HepG2 (cell line): ENCODE data around the gene TBC1D1. TPM values are rescaled to one million over a fixed set of nuclear protein-coding genes. Genes with fewer than 3 reads are reported as not detected.

Experiments
- ATAC-seq: fragments of 200-7000 bp; cut with Tn5 transposase; 3 replicates; pipeline ENCODE4 v1.9.1; 2020; ENCODE audit warnings: mild to moderate bottlenecking, moderate library complexity
- BruUV-seq: library from RNA; stranded (reverse); fragments of 400-500 nt; replicated peaks from 2 replicates; lab custom pipeline; 2021; lab: Mats Ljungman, UMichigan
- CTCF ChIA-PET: fragments of 300-600 bp; formaldehyde crosslinking; extraction: SDS; loops from one replicate; lab custom pipeline; 2021; ENCODE audit warnings: low total read pairs, inconsistent platforms, low intra/inter-chr PET ratio; lab: Yijun Ruan, JAX
- POLR2A ChIA-PET: fragments of 350-600 bp; sonication (Branson Sonifier 250); formaldehyde crosslinking; loops from one replicate; lab custom pipeline; 2020; ENCODE audit warnings: antibody characterized with exemption, inconsistent platforms; lab: Yijun Ruan, JAX
- DNase-seq: peaks from one replicate; pipeline ENCODE4 v3.0.0-alpha.2; 2015; ENCODE audit warnings: low spot score
- FAIRE-seq: peaks from 3 replicates; lab custom pipeline; 2011; peaks lifted over from hg19 to GRCh38; lab: Jason Lieb, UNC
- H2AFZ ChIP-seq: one replicate; pipeline ENCODE4 v1.6.1; 2011; ENCODE audit warnings: low read length, inconsistent platforms
- H3K27ac ChIP-seq: fragments of 300-600 bp; 3 replicates; pipeline ENCODE4 v1.8.0; 2011; ENCODE audit warnings: mixed run types, mild to moderate bottlenecking, mixed read lengths, low read length, inconsistent platforms; ENCODE audit not compliant: insufficient read depth; ENCODE audit errors: extremely low read length
- H3K27me3 ChIP-seq, 2 experiments: fragments of 200-600 bp in 1 of 2; 2 replicates in 1 of 2; 3 replicates in 1 of 2; pipeline versions ENCODE4 v1.6.0 to v1.8.0; 2011; ENCODE audit warnings: low read length in 2 of 2, mild to moderate bottlenecking in 2 of 2, moderate library complexity in 2 of 2, inconsistent platforms in 1 of 2; ENCODE audit not compliant: insufficient read depth in 2 of 2, control insufficient read depth in 1 of 2
- H3K36me3 ChIP-seq, 2 experiments: fragments of 200-600 bp in 1 of 2; replicated peaks in 1 of 2; 2 replicates in 1 of 2; 3 replicates in 1 of 2; pipeline versions ENCODE4 v1.5.1 to v1.8.0; 2011; ENCODE audit warnings: low read length in 2 of 2, inconsistent platforms in 1 of 2; ENCODE audit not compliant: insufficient read depth in 2 of 2, control insufficient read depth in 1 of 2
- H3K4me1 ChIP-seq: 2 replicates; pipeline ENCODE4 v1.5.1; 2012; ENCODE audit warnings: low read length, inconsistent platforms; ENCODE audit not compliant: insufficient read depth
- H3K4me2 ChIP-seq: 2 replicates; pipeline ENCODE4 v1.6.0; 2011; ENCODE audit warnings: low read depth, low read length, inconsistent platforms
- H3K4me3 ChIP-seq, 3 experiments: fragments of 200-600 bp in 1 of 3; sonication (generic), shearing (Covaris generic) in 1 of 3; replicated peaks in 1 of 3; 2 replicates each; pipeline ENCODE4 v1.5.1; 2011 to 2016; ENCODE audit warnings: low read length in 3 of 3, inconsistent platforms in 2 of 3, low read depth in 2 of 3, mild to moderate bottlenecking in 2 of 3, control low read depth in 1 of 3, mixed read lengths in 1 of 3; ENCODE audit not compliant: insufficient read depth in 1 of 3
- H3K79me2 ChIP-seq: one replicate; pipeline ENCODE4 v1.6.1; 2011; ENCODE audit warnings: low read length, inconsistent platforms; ENCODE audit not compliant: insufficient read depth
- H3K9ac ChIP-seq: 2 replicates; pipeline ENCODE4 v1.6.0; 2011; ENCODE audit warnings: mild to moderate bottlenecking, low read depth, low read length, inconsistent platforms; ENCODE audit not compliant: insufficient read depth
- H3K9me3 ChIP-seq: 2 replicates; pipeline ENCODE4 v1.5.1; 2012; ENCODE audit warnings: mild to moderate bottlenecking, low read length
- H4K20me1 ChIP-seq: 2 replicates; pipeline ENCODE4 v1.6.0; 2011; ENCODE audit warnings: inconsistent platforms, mild to moderate bottlenecking, low read length, moderate library complexity; ENCODE audit not compliant: insufficient read depth
- FLYWCH1 ChIP-seq: sonication (generic); formaldehyde crosslinking; IDR thresholded peaks from 2 replicates; pipeline ENCODE4 v1.8.1; 2023; ENCODE audit warnings: mild to moderate bottlenecking, missing genetic modification reagents
- FOSL2 ChIP-seq: sonication (generic); formaldehyde crosslinking; IDR thresholded peaks from 2 replicates; pipeline ENCODE4 v1.4.0; 2020; ENCODE audit warnings: missing genetic modification reagents
- HCFC1 ChIP-seq: fragments of 150-350 bp; IDR thresholded peaks from 2 replicates; pipeline ENCODE4 v1.6.1; 2014; ENCODE audit warnings: low read depth, low read length
- IRX3 ChIP-seq: sonication (generic); formaldehyde crosslinking; IDR thresholded peaks from 2 replicates; pipeline ENCODE4 v1.8.1; 2023; ENCODE audit warnings: mild to moderate bottlenecking, low read depth, missing genetic modification reagents, borderline replicate concordance
- KLF15 ChIP-seq: sonication (generic); formaldehyde crosslinking; IDR thresholded peaks from 2 replicates; pipeline ENCODE4 v1.8.1; 2023; ENCODE audit warnings: borderline replicate concordance, mild to moderate bottlenecking, inconsistent platforms, missing genetic modification reagents, mixed read lengths
- MAFK ChIP-seq, 2 experiments: IDR thresholded peaks in 1 of 2; conservative IDR thresholded peaks in 1 of 2; 2 replicates each; pipeline ENCODE4 v1.6.1; 2011; ENCODE audit warnings: improper control_type of control experiment in 2 of 2, low read length in 2 of 2
- NCOR1 ChIP-seq: fragments of 200-600 bp; sonication (generic); IDR thresholded peaks from 2 replicates; pipeline ENCODE4 v1.7.0; 2017; ENCODE audit warnings: antibody characterized with exemption, low read length, borderline replicate concordance
- PAX8 ChIP-seq: sonication (generic); formaldehyde crosslinking; IDR thresholded peaks from 2 replicates; pipeline ENCODE4 v1.8.0; 2022; ENCODE audit warnings: mild to moderate bottlenecking, missing genetic modification reagents, borderline replicate concordance
- PITX1 ChIP-seq: sonication (generic); formaldehyde crosslinking; IDR thresholded peaks from 2 replicates; pipeline ENCODE4 v1.5.1; 2020; ENCODE audit warnings: mild to moderate bottlenecking, missing genetic modification reagents
- RAD51 ChIP-seq: fragments of 450-650 bp; IDR thresholded peaks from 2 replicates; pipeline ENCODE4 v1.6.1; 2016; ENCODE audit warnings: borderline replicate concordance
- TCF7 ChIP-seq: sonication (generic); IDR thresholded peaks from 2 replicates; pipeline ENCODE4 v1.6.1; 2016; ENCODE audit warnings: antibody characterized with exemption, low read depth
- THAP7 ChIP-seq: sonication (generic); formaldehyde crosslinking; IDR thresholded peaks from 2 replicates; pipeline ENCODE4 v1.8.1; 2023; ENCODE audit warnings: mild to moderate bottlenecking, missing genetic modification reagents
- ZNF17 ChIP-seq: sonication (generic); formaldehyde crosslinking; IDR thresholded peaks from 2 replicates; pipeline ENCODE4 v1.5.0; 2020; ENCODE audit warnings: mild to moderate bottlenecking, missing genetic modification reagents
- ZNF232 ChIP-seq: sonication (generic); formaldehyde crosslinking; IDR thresholded peaks from 2 replicates; pipeline ENCODE4 v1.4.0; 2020; ENCODE audit warnings: missing genetic modification reagents, borderline replicate concordance
- ZNF333 ChIP-seq: sonication (generic); formaldehyde crosslinking; IDR thresholded peaks from 2 replicates; pipeline ENCODE4 v1.4.0; 2020; ENCODE audit warnings: mild to moderate bottlenecking, missing genetic modification reagents, borderline replicate concordance
- ZNF644 ChIP-seq: IDR thresholded peaks from 2 replicates; pipeline ENCODE4 v1.6.1; 2016; ENCODE audit warnings: low read depth
- WGBS: methylation state at CpG from one replicate; pipeline ENCODE4 v1.1.6; 2017; ENCODE audit warnings: low lambda C conversion rate; 5-methylcytosine and 5-hydroxymethylcytosine counted together
- in situ Hi-C: cut with HindIII; loops from 2 replicates; pipeline ENCODE4 v1.10.0; 2017; ENCODE audit warnings: low pct_unique_long_range_greater_than_20kb; ENCODE audit not compliant: extremely low pct_ligation_motif_present
- intact Hi-C: fragments of 100-400 bp; cut with micrococcal nuclease; formaldehyde crosslinking; loops from one replicate; pipeline ENCODE4 v1.10.0; 2022; ENCODE audit not compliant: unreplicated experiment
- polyA plus RNA-seq, 8 experiments: library from polyadenylated mRNA; depleted of rRNA in 3 of 8; stranded (reverse) in 7 of 8; unstranded in 1 of 8; fragments of >200 nt; fragmentation: Illumina TruSeq in 4 of 8; extraction: Trizol in 4 of 8; gene quantifications; 2 replicates each; pipeline versions ENCODE4 v1.2.1 to v1.2.3, GENCODE V29; 2011 to 2016; ENCODE audit warnings: low read depth in 4 of 8, missing spikeins in 1 of 8, mixed read lengths in 1 of 8; ENCODE audit not compliant: insufficient read depth in 1 of 8
- total RNA-seq, 5 experiments: library from RNA; depleted of rRNA; stranded (reverse); fragments of >200 nt; fragmentation: Illumina TruSeq; extraction: Trizol; gene quantifications; 2 replicates each; pipeline ENCODE4 v1.2.3, GENCODE V29; 2016; ENCODE audit warnings: low read depth in 1 of 5

TBC1D1 gene
- total and polyA plus RNA-seq, 2 of the 13 experiments (the other 11 are each of a cell fraction or from before 2014, with no cell fraction given) = 37.3 to 62.8 TPM

- intact Hi-C loops = no loop called here
- H3K79me2 ChIP-seq = no peaks in the 10 kb centered on the region
- H4K20me1 ChIP-seq = no peaks in the 10 kb centered on the region
- ChIA-PET CTCF (no interaction called here), POLR2A (no interaction called here)
- no peak overlapping the region for H3K4me3 ChIP-seq
- no peak overlapping the region for H3K4me2 ChIP-seq
- H3K27me3 ChIP-seq = no peaks in the 10 kb centered on the region
- FAIRE-seq (no peak), DNase-seq (no peak), ATAC-seq (no peak)
- no peaks in the 10 kb centered on the region for H3K9me3 ChIP-seq
- H3K9ac ChIP-seq = no peak overlapping the region
- H3K27ac ChIP-seq = no peak overlapping the region
- 93% methylated on average over 5 of the region's 5 CpGs for WGBS
- peaks cover 9 to 39% of the 10 kb centered on the region in 2 experiments; a peak in 4 of 5 replicates for H3K36me3 ChIP-seq
- BruUV-seq = no TSS peak
- TF ChIP-seq MAFK (conservative IDR thresholded peaks at IDR 0.05 in 1 of 2, IDR thresholded peaks at IDR 0.05 in 1 of 2; ENCODE audit: low read length in 2 of 2) (peak; percentile 34 to 63; a peak in 3 of 4 replicates), KLF15 (CRISPR knock-in tag) (no peak)
- in situ Hi-C loops = no loop called here
- no peak overlapping the region for H2AFZ ChIP-seq
- H3K4me1 ChIP-seq = no peaks in the 10 kb centered on the region
Observed at GRCh38 chr4:37844204-37844603, 46.7 kb upstream of the TBC1D1 start.

- H3K4me3 ChIP-seq = no peak overlapping the region
- H3K36me3 ChIP-seq = peaks cover 7 to 37% of the 10 kb centered on the region in 2 experiments; a peak in 4 of 5 replicates
- BruUV-seq = no TSS peak
- 98% methylated on average over 4 of the region's 4 CpGs for WGBS
- H3K9ac ChIP-seq = no peak overlapping the region
- TF ChIP-seq ZNF232 (CRISPR knock-in tag) (no peak), ZNF333 (CRISPR knock-in tag) (no peak), IRX3 (CRISPR knock-in tag) (no peak), PAX8 (no peak), THAP7 (CRISPR knock-in tag) (no peak), FLYWCH1 (no peak), FOSL2 (CRISPR knock-in tag) (no peak), ZNF644 (no peak), NCOR1 (no peak), PITX1 (CRISPR knock-in tag) (no peak), RAD51 (no peak), TCF7 (no peak), ZNF17 (CRISPR knock-in tag) (no peak), HCFC1 (no peak)
- FAIRE-seq (no peak), ATAC-seq (no peak), DNase-seq (no peak)
- H4K20me1 ChIP-seq = no peaks in the 10 kb centered on the region
- ChIA-PET POLR2A (no interaction called here), CTCF (no interaction called here)
- no peak overlapping the region for H3K27ac ChIP-seq
- no peak overlapping the region for H2AFZ ChIP-seq
- intact Hi-C loops = no loop called here
- H3K4me1 ChIP-seq = no peaks in the 10 kb centered on the region
- H3K79me2 ChIP-seq = no peaks in the 10 kb centered on the region
- H3K27me3 ChIP-seq = no peaks in the 10 kb centered on the region
- in situ Hi-C loops = no loop called here
- no peak overlapping the region for H3K4me2 ChIP-seq
- H3K9me3 ChIP-seq = no peaks in the 10 kb centered on the region
Observed at GRCh38 chr4:37845201-37845600, 45.7 kb upstream of the TBC1D1 start.
